NB4 (cell line): ENCODE data around the gene MRGPRX3.

Experiments used
- CTCF ChIP-seq: IDR thresholded peaks from one replicate; pipeline ENCODE4 v1.5.1; 2012; ENCODE audit warnings: low read depth, low read length
- POLR2A ChIP-seq: IDR thresholded peaks from 2 replicates; pipeline ENCODE4 v1.6.1; 2011; ENCODE audit warnings: mild to moderate bottlenecking; ENCODE audit not compliant: insufficient read length; ENCODE audit errors: extremely low read depth

GRCh38 chr11:18144243-18144642 is 11.9 kb downstream of the MRGPRX3 start:
- no peak for TF ChIP-seq POLR2A
- no peak for TF ChIP-seq CTCF
